ENCODE data around the gene PACS1.
"Not testable (repeated sequence)": the region's sequence is repeated elsewhere in the genome, so short reads cannot be mapped to it uniquely, and the experiment has no call there.

Gene PACS1

GRCh38 chr11:66111158-66111557 is 41.1 kb downstream of the PACS1 start:
- no peak for DNase-seq (ENCODE audit: low read depth)

GRCh38 chr11:66112041-66112491 is 42.0 kb downstream of the PACS1 start:
- peak; percentile 26 for DNase-seq (ENCODE audit: low read depth)

- DNase-seq (ENCODE audit: low read depth): peak; percentile 92
Measured at GRCh38 chr11:66112601-66113499, 42.8 kb downstream of the PACS1 start.

GRCh38 chr11:66114957-66115356 is 44.9 kb downstream of the PACS1 start:
- DNase-seq (ENCODE audit: low read depth): not testable (repeated sequence)

- peak; percentile 56 for DNase-seq (ENCODE audit: low read depth)
Measured at GRCh38 chr11:66115638-66116301, 45.7 kb downstream of the PACS1 start.

- peak; percentile 29 for DNase-seq (ENCODE audit: low read depth)
Measured at GRCh38 chr11:66116576-66117361, 46.7 kb downstream of the PACS1 start.

- peak; percentile 11 for DNase-seq (ENCODE audit: low read depth)
Measured at GRCh38 chr11:66118847-66119246, 48.8 kb downstream of the PACS1 start.

- peak; percentile 96 for DNase-seq (ENCODE audit: low read depth)
Measured at GRCh38 chr11:66119348-66120133, 49.5 kb downstream of the PACS1 start.

- peak; percentile 14 for DNase-seq (ENCODE audit: low read depth)
Measured at GRCh38 chr11:66121466-66121865, 51.4 kb downstream of the PACS1 start.

- DNase-seq (ENCODE audit: low read depth): no peak
Measured at GRCh38 chr11:66123902-66124301, 53.8 kb downstream of the PACS1 start.

GRCh38 chr11:66124564-66124963 is 54.5 kb downstream of the PACS1 start:
- peak; percentile 74 for DNase-seq (ENCODE audit: low read depth)

- DNase-seq (ENCODE audit: low read depth): peak; percentile 23
Measured at GRCh38 chr11:66126064-66126463, 56.0 kb downstream of the PACS1 start.

GRCh38 chr11:66126808-66127555 is 56.9 kb downstream of the PACS1 start:
- DNase-seq (ENCODE audit: low read depth): peak; percentile 86

- DNase-seq (ENCODE audit: low read depth): no peak
Measured at GRCh38 chr11:66130978-66131377, 60.9 kb downstream of the PACS1 start.

GRCh38 chr11:66131937-66132632 is 62.0 kb downstream of the PACS1 start:
- no peak for DNase-seq (ENCODE audit: low read depth)

- DNase-seq (ENCODE audit: low read depth): no peak
Measured at GRCh38 chr11:66133216-66133775, 63.2 kb downstream of the PACS1 start.

- DNase-seq (ENCODE audit: low read depth): peak; percentile 88
Measured at GRCh38 chr11:66136752-66137123, 66.7 kb downstream of the PACS1 start.

- DNase-seq (ENCODE audit: low read depth): no peak
Measured at GRCh38 chr11:66139817-66140404, 69.8 kb downstream of the PACS1 start.
